Activated CD4-positive, alpha-beta T cell treated with anti-CD3 and anti-CD28 coated beads, Interleukin-2, amount 10 ng/mL, durations not matched to agents 7 days and 5 days (primary cell): ENCODE results near the gene CPVL. TPM values are rescaled to one million over a fixed set of nuclear protein-coding genes. Genes with fewer than 3 reads are reported as not detected.

Experiments
- CTCF ChIA-PET: fragments of 350-600 bp; sonication (Branson Sonifier 250); formaldehyde crosslinking; loops from one replicate; lab custom pipeline; 2021; ENCODE audit warnings: antibody characterized with exemption; lab: Charles Lee
- POLR2A ChIA-PET: fragments of 350-600 bp; sonication (Branson Sonifier 250); formaldehyde crosslinking; loops from one replicate; lab custom pipeline; 2021; ENCODE audit warnings: antibody characterized with exemption; lab: Charles Lee
- DNase-seq: peaks from one replicate; pipeline ENCODE4 v3.0.0-alpha.2; 2020
- H3K27ac Mint-ChIP-seq: one replicate; pipeline ENCODE4 v1.8.0; 2021; ENCODE audit warnings: mild to moderate bottlenecking, moderate library complexity, mixed read lengths
- H3K27me3 Mint-ChIP-seq: one replicate; pipeline ENCODE4 v1.8.0; 2021; ENCODE audit warnings: mixed read lengths
- H3K36me3 Mint-ChIP-seq: one replicate; pipeline ENCODE4 v1.8.0; 2021; ENCODE audit warnings: low read depth, mixed read lengths
- H3K4me1 Mint-ChIP-seq: one replicate; pipeline ENCODE4 v1.8.0; 2021; ENCODE audit warnings: mixed read lengths
- H3K4me3 Mint-ChIP-seq: one replicate; pipeline ENCODE4 v1.8.0; 2021; ENCODE audit warnings: mild to moderate bottlenecking, moderate library complexity, mixed read lengths
- H3K9me3 Mint-ChIP-seq: one replicate; pipeline ENCODE4 v1.8.0; 2021; ENCODE audit warnings: mixed read lengths
- total RNA-seq, 2 experiments: library from RNA; stranded (reverse); gene quantifications; one replicate each; pipeline ENCODE4 v1.2.3, GENCODE V29; 2021

The CPVL gene
- total RNA-seq, 2 experiments from 2014 or later, result not detected

GRCh38 chr7:29177963-29178600 is 31.7 kb upstream of the CPVL start:
- Mint-ChIP-seq H3K36me3 (no peaks in the 10 kb centered on the region), H3K4me3 (no peak overlapping the region), H3K4me1 (peaks cover 10% of the 10 kb centered on the region), H3K9me3 (no peaks in the 10 kb centered on the region), H3K27ac (no peak overlapping the region), H3K27me3 (peaks cover 19% of the 10 kb centered on the region)
- ChIA-PET CTCF (no interaction called here), POLR2A (no interaction called here)
- peak; percentile 6 for DNase-seq

GRCh38 chr7:29173458-29173857 is 27.1 kb upstream of the CPVL start:
- Mint-ChIP-seq H3K4me1 (peaks cover 9% of the 10 kb centered on the region), H3K36me3 (no peaks in the 10 kb centered on the region), H3K27me3 (peaks cover 13% of the 10 kb centered on the region), H3K27ac (no peak overlapping the region), H3K9me3 (no peaks in the 10 kb centered on the region), H3K4me3 (no peak overlapping the region)
- no peak for DNase-seq
- ChIA-PET CTCF (interaction anchor here (0.7 kb wide), 1 partner anchor 307 kb away, joined by 3 read pairs; no protein-coding TSS in a partner anchor), POLR2A (no interaction called here)

GRCh38 chr7:29170781-29171180 is 24.4 kb upstream of the CPVL start:
- ChIA-PET CTCF (no interaction called here), POLR2A (no interaction called here)
- Mint-ChIP-seq H3K27ac (no peak overlapping the region), H3K4me1 (no peaks in the 10 kb centered on the region), H3K27me3 (peaks cover 12% of the 10 kb centered on the region), H3K4me3 (no peak overlapping the region), H3K36me3 (no peaks in the 10 kb centered on the region), H3K9me3 (peaks cover 1% of the 10 kb centered on the region)
- DNase-seq, result no peak

DNA sequence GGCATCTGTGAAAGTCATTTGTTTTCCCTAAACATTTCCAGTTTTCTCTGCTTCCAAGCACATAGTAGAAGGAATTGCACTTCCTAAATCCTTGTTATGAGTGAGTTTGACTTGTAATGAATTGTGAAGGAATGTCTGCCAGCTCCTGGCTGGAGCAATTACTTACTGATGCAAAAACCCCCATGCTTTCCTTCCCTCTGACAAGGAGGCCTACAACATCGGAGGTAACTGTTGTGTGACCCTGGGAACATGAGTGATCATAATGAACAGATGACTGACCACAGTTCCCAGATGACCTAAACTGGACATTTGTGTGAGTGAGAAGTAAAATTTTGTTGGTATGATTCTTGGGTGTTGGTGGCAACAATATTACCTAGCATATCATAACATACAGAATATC is 21.4 kb upstream of the CPVL start:
- ChIA-PET CTCF (no interaction called here), POLR2A (no interaction called here)

GRCh38 chr7:29163854-29164253 is 17.5 kb upstream of the CPVL start:
- DNase-seq, result no peak
- Mint-ChIP-seq H3K4me3 (no peak overlapping the region), H3K4me1 (no peaks in the 10 kb centered on the region), H3K36me3 (no peaks in the 10 kb centered on the region), H3K27ac (no peak overlapping the region), H3K27me3 (peaks cover 26% of the 10 kb centered on the region), H3K9me3 (peaks cover 5% of the 10 kb centered on the region)
- POLR2A ChIA-PET, result no interaction called here
- CTCF ChIA-PET, result no interaction called here

More for the DNA sequence above, 21.4 kb upstream of the CPVL start:
- no peak overlapping the region for H3K4me3 Mint-ChIP-seq
- DNase-seq, result no peak
- no peak overlapping the region for H3K27ac Mint-ChIP-seq
- H3K27me3 Mint-ChIP-seq, result peaks cover 19% of the 10 kb centered on the region
- H3K9me3 Mint-ChIP-seq, result peaks cover 5% of the 10 kb centered on the region
- H3K4me1 Mint-ChIP-seq, result no peaks in the 10 kb centered on the region
- no peaks in the 10 kb centered on the region for H3K36me3 Mint-ChIP-seq

DNA sequence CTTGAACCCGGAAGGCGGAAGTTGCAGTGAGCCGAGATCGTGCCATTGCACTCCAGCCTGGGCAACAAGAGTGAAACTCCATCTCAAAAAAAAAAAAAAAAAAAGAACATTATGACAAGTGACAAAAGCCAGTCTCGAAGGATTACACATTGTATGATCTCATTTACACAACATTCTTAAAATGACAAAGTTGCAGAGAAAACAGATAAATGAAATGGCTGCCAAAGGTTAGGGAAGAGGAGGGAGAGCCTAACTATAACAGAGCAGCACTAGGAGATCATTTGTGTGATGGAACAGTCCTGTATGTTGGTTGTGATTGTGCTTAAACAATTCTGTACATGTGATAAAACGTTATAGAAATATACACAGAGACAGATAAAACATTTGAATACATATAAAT is 16.2 kb upstream of the CPVL start:
- Mint-ChIP-seq H3K9me3 (peaks cover 5% of the 10 kb centered on the region), H3K27me3 (peaks cover 25% of the 10 kb centered on the region), H3K27ac (no peak overlapping the region), H3K4me1 (no peaks in the 10 kb centered on the region), H3K4me3 (no peak overlapping the region), H3K36me3 (no peaks in the 10 kb centered on the region)
- ChIA-PET POLR2A (no interaction called here), CTCF (no interaction called here)
- no peak for DNase-seq

GRCh38 chr7:29161231-29161630 is 14.9 kb upstream of the CPVL start:
- no peaks in the 10 kb centered on the region for H3K36me3 Mint-ChIP-seq
- ChIA-PET POLR2A (no interaction called here), CTCF (no interaction called here)
- H3K9me3 Mint-ChIP-seq, result peaks cover 5% of the 10 kb centered on the region
- H3K4me1 Mint-ChIP-seq, result peaks cover 7% of the 10 kb centered on the region
- DNase-seq, result no peak
- H3K27ac Mint-ChIP-seq, result no peak overlapping the region
- H3K27me3 Mint-ChIP-seq, result peaks cover 22% of the 10 kb centered on the region
- H3K4me3 Mint-ChIP-seq, result no peak overlapping the region

DNA sequence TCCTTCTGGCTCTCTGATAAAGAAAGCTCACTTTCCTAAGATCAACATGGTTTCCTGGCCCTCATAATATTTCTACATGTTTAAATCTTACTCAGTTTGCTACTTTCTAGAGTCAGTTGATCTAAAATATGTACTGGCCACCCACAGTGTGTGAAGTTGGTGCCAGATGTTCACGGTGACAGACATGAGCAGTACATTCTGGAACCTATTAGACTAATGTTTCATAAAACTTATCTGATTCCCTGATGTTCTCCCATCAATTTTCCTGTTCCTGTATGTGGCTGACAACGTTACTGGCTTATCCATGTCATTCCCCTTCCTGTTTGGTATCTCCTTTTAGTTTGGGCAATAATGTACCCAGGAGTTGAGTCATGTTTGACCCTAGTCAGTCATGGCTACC is 13.7 kb upstream of the CPVL start:
- Mint-ChIP-seq H3K36me3 (no peaks in the 10 kb centered on the region), H3K27me3 (peaks cover 16% of the 10 kb centered on the region), H3K4me3 (no peak overlapping the region), H3K9me3 (no peaks in the 10 kb centered on the region), H3K4me1 (peaks cover 7% of the 10 kb centered on the region), H3K27ac (no peak overlapping the region)
- POLR2A ChIA-PET, result no interaction called here
- CTCF ChIA-PET, result no interaction called here
- no peak for DNase-seq

DNA sequence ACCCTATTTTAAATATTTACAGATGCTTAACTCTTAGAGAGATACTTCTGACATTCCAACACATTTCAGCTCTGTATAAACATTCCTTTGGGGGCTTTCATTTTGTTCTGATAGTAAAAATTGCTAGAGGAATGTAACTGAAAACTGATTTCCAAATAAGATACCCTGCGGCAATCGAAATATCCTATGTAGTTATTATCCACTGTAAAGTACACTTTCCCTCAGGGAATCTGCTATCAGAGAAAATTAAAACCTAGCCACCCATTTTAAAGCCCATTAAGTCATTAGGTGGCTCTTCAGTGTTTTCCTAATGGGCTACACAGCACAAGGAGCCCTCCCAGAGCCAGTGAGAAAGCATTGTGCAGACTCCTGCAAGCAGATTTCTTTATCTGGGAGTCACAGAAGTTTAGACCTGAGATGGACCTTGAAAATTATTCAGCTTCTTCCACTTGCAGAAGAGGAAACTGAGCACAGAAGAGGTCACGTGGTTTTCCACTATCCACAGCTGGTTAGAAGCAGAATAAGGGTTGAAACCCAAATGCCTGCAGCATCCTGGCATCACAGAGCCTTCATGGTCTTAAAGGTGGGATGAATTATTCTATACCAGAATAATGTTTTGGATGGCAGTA is 12.6 kb upstream of the CPVL start:
- no peak for DNase-seq
- no peaks in the 10 kb centered on the region for H3K36me3 Mint-ChIP-seq
- peaks cover 7% of the 10 kb centered on the region for H3K4me1 Mint-ChIP-seq
- ChIA-PET POLR2A (no interaction called here), CTCF (no interaction called here)
- no peak overlapping the region for H3K4me3 Mint-ChIP-seq
- H3K27me3 Mint-ChIP-seq, result peaks cover 13% of the 10 kb centered on the region
- H3K27ac Mint-ChIP-seq, result no peak overlapping the region
- no peaks in the 10 kb centered on the region for H3K9me3 Mint-ChIP-seq

- H3K27ac Mint-ChIP-seq, result no peak overlapping the region
- no peaks in the 10 kb centered on the region for H3K36me3 Mint-ChIP-seq
- peaks cover 7% of the 10 kb centered on the region for H3K4me1 Mint-ChIP-seq
- CTCF ChIA-PET, result interaction anchor here (0.6 to 0.9 kb wide), 3 partner anchors 22 to 120 kb away, joined by 3 to 5 read pairs (median 4); no protein-coding TSS in a partner anchor
- POLR2A ChIA-PET, result no interaction called here
- peaks cover 11% of the 10 kb centered on the region for H3K27me3 Mint-ChIP-seq
- no peak overlapping the region for H3K4me3 Mint-ChIP-seq
- no peak for DNase-seq
- no peaks in the 10 kb centered on the region for H3K9me3 Mint-ChIP-seq
Observed at GRCh38 chr7:29156907-29157452, 10.6 kb upstream of the CPVL start.

DNA sequence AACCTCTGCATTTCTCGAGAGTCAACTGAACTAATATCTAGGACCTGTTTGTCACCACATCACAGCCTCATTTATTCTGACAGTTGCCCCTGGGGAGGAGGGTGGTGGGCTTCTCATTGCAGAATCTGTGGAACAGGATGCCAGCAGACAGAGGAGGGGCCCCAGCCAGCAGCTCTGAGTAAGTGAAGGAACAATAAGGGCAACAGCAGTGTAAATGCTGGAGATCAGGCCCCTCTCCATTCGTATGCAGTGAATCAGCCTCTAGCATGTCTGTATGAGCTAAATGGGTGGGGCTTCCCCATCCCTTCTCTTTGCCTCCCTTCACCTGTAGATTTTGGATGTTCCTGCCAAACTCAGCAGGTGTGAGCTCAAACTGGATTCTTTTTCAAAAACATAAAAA is 7.7 kb upstream of the CPVL start:
- no peaks in the 10 kb centered on the region for H3K36me3 Mint-ChIP-seq

DNA sequence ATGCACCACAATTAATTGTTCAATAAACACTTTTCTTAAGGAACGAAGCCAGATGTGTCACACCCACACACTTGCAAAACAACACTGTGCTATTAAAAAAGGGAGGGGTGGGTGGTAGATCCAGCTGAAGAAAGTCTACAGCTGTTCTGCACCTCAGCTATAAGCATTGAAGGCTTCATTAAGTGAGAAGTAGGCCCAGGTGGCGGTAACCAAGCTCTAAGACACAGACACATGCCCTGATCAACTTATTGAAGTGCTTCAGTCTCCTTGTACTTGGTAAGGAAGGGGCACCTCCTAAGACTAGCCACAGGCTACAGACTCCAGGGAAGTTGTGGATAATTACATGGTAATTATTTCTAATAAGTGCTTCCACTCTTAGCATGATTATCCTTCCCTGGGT is 4.5 kb upstream of the CPVL start:
- Mint-ChIP-seq H3K4me3 (no peak overlapping the region), H3K4me1 (peaks cover 3% of the 10 kb centered on the region), H3K27ac (no peak overlapping the region), H3K27me3 (peaks cover 29% of the 10 kb centered on the region), H3K36me3 (no peaks in the 10 kb centered on the region), H3K9me3 (no peaks in the 10 kb centered on the region)
- ChIA-PET CTCF (no interaction called here), POLR2A (no interaction called here)
- no peak for DNase-seq

More for the DNA sequence above, 7.7 kb upstream of the CPVL start:
- Mint-ChIP-seq H3K4me3 (no peak overlapping the region), H3K9me3 (no peaks in the 10 kb centered on the region), H3K27me3 (peaks cover 10% of the 10 kb centered on the region), H3K4me1 (peaks cover 7% of the 10 kb centered on the region), H3K27ac (no peak overlapping the region)
- ChIA-PET POLR2A (no interaction called here), CTCF (no interaction called here)
- DNase-seq, result no peak

DNA sequence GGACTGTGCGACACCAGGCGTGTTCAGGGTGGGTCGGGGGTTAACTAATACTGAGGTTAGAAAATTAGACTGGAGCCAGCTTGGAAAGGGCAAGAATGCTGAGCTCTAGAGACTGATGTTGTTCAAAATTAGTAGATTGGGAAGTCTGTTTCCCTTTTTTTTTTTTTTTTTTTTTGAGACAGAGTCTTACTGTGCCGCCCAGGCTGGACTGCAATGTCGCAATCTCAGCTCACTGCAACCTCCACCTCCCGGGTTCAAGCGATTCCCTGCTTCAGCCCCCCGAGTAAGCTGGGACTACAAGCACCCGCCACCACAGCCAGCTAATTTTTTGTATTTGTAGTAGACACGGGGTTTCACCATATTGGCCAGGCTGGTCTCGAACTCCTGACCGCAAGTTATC is 2.7 kb upstream of the CPVL start:
- Mint-ChIP-seq H3K4me1 (peaks cover 3% of the 10 kb centered on the region), H3K36me3 (no peaks in the 10 kb centered on the region), H3K27ac (no peak overlapping the region), H3K9me3 (no peaks in the 10 kb centered on the region), H3K4me3 (no peak overlapping the region), H3K27me3 (peaks cover 41% of the 10 kb centered on the region)
- DNase-seq, result no peak
- POLR2A ChIA-PET, result no interaction called here
- CTCF ChIA-PET, result interaction anchor here (0.6 kb wide), 1 partner anchor 34 kb away, joined by 3 read pairs; no protein-coding TSS in a partner anchor
